Neural progenitor cell (in vitro differentiated cells): ENCODE measurements around the gene LRP1B. TPM values are rescaled to one million over a fixed set of nuclear protein-coding genes. Genes with fewer than 3 reads are reported as not detected.
A peak's percentile ranks its signal among the peaks of the same experiment; 100 is the strongest.

Experiments
- DNase-seq: peaks from one replicate; pipeline ENCODE4 v3.0.0-alpha.2; 2016; ENCODE audit warnings: low spot score
- H2AFZ ChIP-seq: fragments of 200-600 bp; sonication (generic); replicated peaks from 2 replicates; pipeline ENCODE4 v1.6.1; 2016; ENCODE audit warnings: antibody characterized with exemption
- H3F3A ChIP-seq: fragments of 200-600 bp; sonication (generic); 2 replicates; pipeline ENCODE4 v1.6.1; 2016; ENCODE audit warnings: antibody characterized with exemption, low read depth
- H3K27ac ChIP-seq: fragments of 200-600 bp; sonication (generic); 2 replicates; pipeline ENCODE4 v1.5.1; 2016; ENCODE audit warnings: mild to moderate bottlenecking
- H3K27me3 ChIP-seq: fragments of 200-600 bp; sonication (generic); 2 replicates; pipeline ENCODE4 v1.6.1; 2016; ENCODE audit warnings: mild to moderate bottlenecking, moderate library complexity
- H3K36me3 ChIP-seq: fragments of 200-600 bp; sonication (generic); 2 replicates; pipeline ENCODE4 v1.5.1; 2016
- H3K4me1 ChIP-seq: fragments of 200-600 bp; sonication (generic); 2 replicates; pipeline ENCODE4 v1.6.1; 2016; ENCODE audit warnings: mixed run types
- H3K4me2 ChIP-seq: fragments of 200-600 bp; sonication (generic); 2 replicates; pipeline ENCODE4 v1.6.1; 2016
- H3K4me3 ChIP-seq: fragments of 200-600 bp; sonication (generic); 2 replicates; pipeline ENCODE4 v1.5.1; 2016
- H3K79me2 ChIP-seq: fragments of 200-600 bp; sonication (generic); 2 replicates; pipeline ENCODE4 v1.6.1; 2016; ENCODE audit warnings: low read depth
- H3K9ac ChIP-seq: fragments of 200-600 bp; sonication (generic); 2 replicates; pipeline ENCODE4 v1.6.1; 2016
- H3K9me3 ChIP-seq: fragments of 200-600 bp; sonication (generic); 2 replicates; pipeline ENCODE4 v1.5.1; 2016; ENCODE audit warnings: low read depth
- H4K20me1 ChIP-seq: fragments of 200-600 bp; sonication (generic); 2 replicates; pipeline ENCODE4 v1.6.1; 2016; ENCODE audit warnings: low read depth
- H3K27ac Mint-ChIP-seq: 3 replicates; pipeline ENCODE4 v1.8.0; 2021; ENCODE audit warnings: mixed read lengths
- H3K27me3 Mint-ChIP-seq: 2 replicates; pipeline ENCODE4 v1.8.0; 2022; ENCODE audit warnings: low read depth, mild to moderate bottlenecking, inconsistent platforms, moderate library complexity, mixed read lengths; ENCODE audit not compliant: insufficient read depth
- H3K36me3 Mint-ChIP-seq: 3 replicates; pipeline ENCODE4 v1.8.0; 2021; ENCODE audit warnings: mixed read lengths
- H3K4me1 Mint-ChIP-seq: 3 replicates; pipeline ENCODE4 v1.8.0; 2021; ENCODE audit warnings: mixed read lengths
- H3K4me3 Mint-ChIP-seq: 3 replicates; pipeline ENCODE4 v1.8.0; 2021; ENCODE audit warnings: mild to moderate bottlenecking, moderate library complexity, mixed read lengths
- H3K9me3 Mint-ChIP-seq: 3 replicates; pipeline ENCODE4 v1.8.0; 2020; ENCODE audit warnings: mixed read lengths
- EZH2 ChIP-seq: fragments of 200-600 bp; sonication (generic); IDR thresholded peaks from 2 replicates; pipeline ENCODE4 v1.6.1; 2017; ENCODE audit warnings: antibody characterized with exemption, mild to moderate bottlenecking, moderate library complexity
- EZH2phosphoT487 ChIP-seq: fragments of 200-600 bp; sonication (generic); IDR thresholded peaks from 2 replicates; pipeline ENCODE4 v1.6.1; 2017; ENCODE audit warnings: antibody characterized with exemption
- total RNA-seq: library from RNA; depleted of rRNA; stranded (reverse); fragments of >200 nt; gene quantifications from 2 replicates; pipeline ENCODE4 v1.2.3, GENCODE V29; 2015; ENCODE audit warnings: low replicate concordance
- TF ChIP-seq, protein P1 (sequence below): fragments of 200-600 bp; sonication (generic); IDR thresholded peaks from 2 replicates; pipeline ENCODE4 v1.5.1; 2017; ENCODE audit warnings: antibody characterized with exemption, mild to moderate bottlenecking

Gene LRP1B
- total RNA-seq, 1 donor from 2014 or later: not detected

GRCh38 chr2:141728142-141728541, 402.7 kb downstream of the LRP1B start:
- no peak for TF ChIP-seq EZH2
- no peak for TF ChIP-seq EZH2phosphoT487
- TF ChIP-seq, protein P1, sequence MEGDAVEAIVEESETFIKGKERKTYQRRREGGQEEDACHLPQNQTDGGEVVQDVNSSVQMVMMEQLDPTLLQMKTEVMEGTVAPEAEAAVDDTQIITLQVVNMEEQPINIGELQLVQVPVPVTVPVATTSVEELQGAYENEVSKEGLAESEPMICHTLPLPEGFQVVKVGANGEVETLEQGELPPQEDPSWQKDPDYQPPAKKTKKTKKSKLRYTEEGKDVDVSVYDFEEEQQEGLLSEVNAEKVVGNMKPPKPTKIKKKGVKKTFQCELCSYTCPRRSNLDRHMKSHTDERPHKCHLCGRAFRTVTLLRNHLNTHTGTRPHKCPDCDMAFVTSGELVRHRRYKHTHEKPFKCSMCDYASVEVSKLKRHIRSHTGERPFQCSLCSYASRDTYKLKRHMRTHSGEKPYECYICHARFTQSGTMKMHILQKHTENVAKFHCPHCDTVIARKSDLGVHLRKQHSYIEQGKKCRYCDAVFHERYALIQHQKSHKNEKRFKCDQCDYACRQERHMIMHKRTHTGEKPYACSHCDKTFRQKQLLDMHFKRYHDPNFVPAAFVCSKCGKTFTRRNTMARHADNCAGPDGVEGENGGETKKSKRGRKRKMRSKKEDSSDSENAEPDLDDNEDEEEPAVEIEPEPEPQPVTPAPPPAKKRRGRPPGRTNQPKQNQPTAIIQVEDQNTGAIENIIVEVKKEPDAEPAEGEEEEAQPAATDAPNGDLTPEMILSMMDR: no peak
- no peaks in the 10 kb centered on the region for H3K27me3 ChIP-seq
- H3K4me1 Mint-ChIP-seq: peaks cover 14% of the 10 kb centered on the region
- no peak overlapping the region for H3K4me3 Mint-ChIP-seq
- peak overlapping the region; percentile 61 for H3K27ac Mint-ChIP-seq
- H3K27ac ChIP-seq: no peak overlapping the region
- no peaks in the 10 kb centered on the region for H3F3A ChIP-seq
- no peaks in the 10 kb centered on the region for H4K20me1 ChIP-seq
- H3K4me1 ChIP-seq: peaks cover 10% of the 10 kb centered on the region
- no peaks in the 10 kb centered on the region for H3K36me3 Mint-ChIP-seq
- no peaks in the 10 kb centered on the region for H3K79me2 ChIP-seq
- no peaks in the 10 kb centered on the region for H3K27me3 Mint-ChIP-seq
- peak; percentile 35 for DNase-seq
- H3K36me3 ChIP-seq: no peaks in the 10 kb centered on the region
- H3K4me3 ChIP-seq: no peak overlapping the region
- H3K9me3 Mint-ChIP-seq: no peaks in the 10 kb centered on the region
- H3K4me2 ChIP-seq: peak overlapping the region; percentile 6
- no peak overlapping the region for H2AFZ ChIP-seq
- H3K9me3 ChIP-seq: no peaks in the 10 kb centered on the region
- no peak overlapping the region for H3K9ac ChIP-seq

DNA sequence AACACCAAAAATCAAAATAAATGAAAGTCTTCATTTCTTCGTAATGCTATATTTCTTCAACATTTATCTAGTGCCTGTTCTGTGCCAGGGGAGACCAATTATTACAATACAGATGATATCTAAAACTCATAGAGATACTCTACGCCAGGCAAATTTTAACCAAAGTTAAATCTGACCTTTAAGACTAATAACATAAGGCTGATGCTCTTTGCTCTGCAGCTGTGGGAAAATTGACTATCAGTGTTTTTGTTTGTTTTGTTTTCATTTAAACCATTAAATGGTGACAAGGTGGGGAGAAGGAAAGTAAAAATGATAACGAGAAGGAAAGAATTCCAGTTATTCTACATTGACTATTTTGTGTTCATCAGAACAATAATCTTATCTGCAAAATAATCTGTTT, 406.4 kb downstream of the LRP1B start:
- Histone ChIP-seq H3K36me3 (no peaks in the 10 kb centered on the region), H3K27me3 (no peaks in the 10 kb centered on the region), H2AFZ (no peak overlapping the region), H3K27ac (no peak overlapping the region), H3K4me3 (no peak overlapping the region), H3F3A (no peaks in the 10 kb centered on the region), H3K79me2 (no peaks in the 10 kb centered on the region), H3K4me2 (no peak overlapping the region), H4K20me1 (no peaks in the 10 kb centered on the region), H3K9me3 (no peaks in the 10 kb centered on the region), H3K9ac (no peak overlapping the region), H3K4me1 (peaks cover 10% of the 10 kb centered on the region)
- no peaks in the 10 kb centered on the region for H3K9me3 Mint-ChIP-seq
- no peak for DNase-seq
- H3K27me3 Mint-ChIP-seq: no peaks in the 10 kb centered on the region
- H3K4me1 Mint-ChIP-seq: peaks cover 14% of the 10 kb centered on the region
- H3K4me3 Mint-ChIP-seq: no peak overlapping the region
- TF ChIP-seq EZH2 (no peak), EZH2phosphoT487 (no peak)
- TF ChIP-seq, protein P1: no peak
- H3K36me3 Mint-ChIP-seq: no peaks in the 10 kb centered on the region
- H3K27ac Mint-ChIP-seq: no peak overlapping the region

GRCh38 chr2:141723814-141724213, 407.0 kb downstream of the LRP1B start:
- H3K4me3 ChIP-seq: no peak overlapping the region
- H3K4me1 ChIP-seq: peaks cover 10% of the 10 kb centered on the region
- no peak overlapping the region for H3K9ac ChIP-seq
- Mint-ChIP-seq H3K9me3 (no peaks in the 10 kb centered on the region), H3K4me3 (no peak overlapping the region), H3K27ac (no peak overlapping the region), H3K27me3 (no peaks in the 10 kb centered on the region), H3K36me3 (no peaks in the 10 kb centered on the region), H3K4me1 (peaks cover 12% of the 10 kb centered on the region)
- H3K27me3 ChIP-seq: no peaks in the 10 kb centered on the region
- DNase-seq: no peak
- H4K20me1 ChIP-seq: no peaks in the 10 kb centered on the region
- TF ChIP-seq EZH2 (no peak), EZH2phosphoT487 (no peak)
- TF ChIP-seq, protein P1: no peak
- no peak overlapping the region for H2AFZ ChIP-seq
- no peaks in the 10 kb centered on the region for H3K79me2 ChIP-seq
- no peaks in the 10 kb centered on the region for H3K9me3 ChIP-seq
- no peak overlapping the region for H3K4me2 ChIP-seq
- H3K27ac ChIP-seq: no peak overlapping the region
- no peaks in the 10 kb centered on the region for H3K36me3 ChIP-seq
- H3F3A ChIP-seq: no peaks in the 10 kb centered on the region
